ENCODE results near the gene ASTN2. TPM values are rescaled to one million over a fixed set of nuclear protein-coding genes. Genes with fewer than 3 reads are reported as not detected.

ASTN2 gene
- total and polyA plus RNA-seq, 10 donors, result 0.87 to 6.1 (median 3.7) TPM

DNA sequence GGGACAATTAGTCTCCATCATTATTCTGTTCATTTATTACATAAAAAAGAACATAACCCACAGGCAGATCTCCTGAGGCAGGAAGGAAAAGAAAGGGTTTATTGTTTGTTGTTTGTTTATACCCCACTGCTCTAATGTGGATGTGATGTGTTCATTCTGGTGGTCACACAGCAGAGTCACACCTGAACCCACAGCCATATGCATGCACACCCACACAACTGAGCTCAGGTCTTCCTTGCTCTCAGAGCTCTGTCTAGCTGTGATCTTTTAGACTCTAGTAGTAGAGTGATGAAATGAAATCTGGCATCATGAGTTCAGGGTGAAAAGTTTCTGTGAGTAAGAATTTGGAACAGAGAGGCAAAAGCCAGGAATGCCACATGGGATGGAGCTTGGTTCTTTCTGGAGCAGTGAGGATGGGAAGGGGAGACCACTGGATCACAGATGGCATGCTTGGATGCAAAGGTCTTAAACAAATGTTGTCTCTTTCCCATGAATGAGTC lies 1034.3 kb downstream of the ASTN2 start:
- Histone ChIP-seq H3K4me3 (no peak overlapping the region), H3K27ac (no peak overlapping the region), H3K36me3 (no peaks in the 10 kb centered on the region), H3K27me3 (replicated peaks in 1 of 7) (no peaks in the 10 kb centered on the region), H3K9me3 (no peaks in the 10 kb centered on the region), H3K4me1 (no peaks in the 10 kb centered on the region)
- intact Hi-C loops (cut with DNase I; ENCODE audit: low total_unique reads), result no loop called here
- TF ChIP-seq, protein P1, sequence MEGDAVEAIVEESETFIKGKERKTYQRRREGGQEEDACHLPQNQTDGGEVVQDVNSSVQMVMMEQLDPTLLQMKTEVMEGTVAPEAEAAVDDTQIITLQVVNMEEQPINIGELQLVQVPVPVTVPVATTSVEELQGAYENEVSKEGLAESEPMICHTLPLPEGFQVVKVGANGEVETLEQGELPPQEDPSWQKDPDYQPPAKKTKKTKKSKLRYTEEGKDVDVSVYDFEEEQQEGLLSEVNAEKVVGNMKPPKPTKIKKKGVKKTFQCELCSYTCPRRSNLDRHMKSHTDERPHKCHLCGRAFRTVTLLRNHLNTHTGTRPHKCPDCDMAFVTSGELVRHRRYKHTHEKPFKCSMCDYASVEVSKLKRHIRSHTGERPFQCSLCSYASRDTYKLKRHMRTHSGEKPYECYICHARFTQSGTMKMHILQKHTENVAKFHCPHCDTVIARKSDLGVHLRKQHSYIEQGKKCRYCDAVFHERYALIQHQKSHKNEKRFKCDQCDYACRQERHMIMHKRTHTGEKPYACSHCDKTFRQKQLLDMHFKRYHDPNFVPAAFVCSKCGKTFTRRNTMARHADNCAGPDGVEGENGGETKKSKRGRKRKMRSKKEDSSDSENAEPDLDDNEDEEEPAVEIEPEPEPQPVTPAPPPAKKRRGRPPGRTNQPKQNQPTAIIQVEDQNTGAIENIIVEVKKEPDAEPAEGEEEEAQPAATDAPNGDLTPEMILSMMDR (IDR thresholded peaks at IDR 0.05 in 8 of 11, conservative IDR thresholded peaks at IDR 0.05 in 3 of 11), result no peak
- TF ChIP-seq POLR2A (IDR thresholded peaks at IDR 0.05) (no peak), POLR2AphosphoS5 (IDR thresholded peaks at IDR 0.05) (no peak)
- DNase-seq, result no peak

DNA sequence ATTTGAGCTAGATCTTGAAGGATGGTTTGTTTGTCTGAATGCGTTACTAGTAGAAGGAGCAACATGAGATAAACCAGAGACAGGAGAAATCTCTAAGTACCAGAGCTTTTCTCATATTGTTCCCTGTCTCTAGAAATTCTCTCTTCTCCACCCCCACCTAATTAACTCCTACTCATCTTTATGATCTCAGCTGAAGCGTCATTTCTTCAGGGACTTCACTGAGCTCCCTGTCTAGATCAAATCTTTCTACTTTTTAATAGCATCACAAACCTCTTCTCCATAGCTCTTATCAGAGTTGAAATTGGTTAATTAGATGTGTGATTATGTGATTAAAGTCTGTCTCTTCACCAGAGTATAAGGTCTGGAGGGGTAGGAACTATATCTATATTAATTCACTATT lies 1035.0 kb downstream of the ASTN2 start:
- 84 to 93% (median 92%) methylated on average over 2 of the region's 2 CpGs for WGBS, 5 donors
- Histone ChIP-seq H3K4me1 (no peaks in the 10 kb centered on the region), H3K4me3 (no peak overlapping the region), H3K9me3 (no peaks in the 10 kb centered on the region), H3K36me3 (no peaks in the 10 kb centered on the region), H3K27ac (no peak overlapping the region), H3K27me3 (replicated peaks in 1 of 7) (no peaks in the 10 kb centered on the region)
- TF ChIP-seq, protein P1 (IDR thresholded peaks at IDR 0.05 in 8 of 11, conservative IDR thresholded peaks at IDR 0.05 in 3 of 11), result no peak
- TF ChIP-seq POLR2AphosphoS5 (IDR thresholded peaks at IDR 0.05) (no peak), POLR2A (IDR thresholded peaks at IDR 0.05) (no peak)
- no peak for DNase-seq
- intact Hi-C loops (cut with DNase I; ENCODE audit: low total_unique reads), result no loop called here

DNA sequence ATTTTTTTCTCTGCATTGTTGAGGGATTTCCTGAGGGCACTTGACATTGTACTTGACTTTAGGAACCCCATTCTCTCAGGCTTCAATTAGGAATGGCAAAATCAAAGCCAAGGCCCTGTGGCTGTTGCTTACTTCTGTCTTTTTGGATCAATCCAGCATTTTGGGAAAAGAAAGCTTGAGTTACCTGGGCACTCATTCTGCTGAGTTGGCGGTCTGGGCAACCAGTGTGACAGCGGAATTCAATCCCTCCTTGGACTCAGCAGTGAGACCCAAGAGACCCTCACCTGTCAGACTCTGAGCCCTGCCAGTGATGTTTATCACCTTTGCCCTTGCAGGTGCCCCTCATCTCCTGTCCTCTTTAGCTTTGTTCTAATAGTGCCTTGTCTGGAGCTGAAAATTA lies 1036.0 kb downstream of the ASTN2 start:
- Histone ChIP-seq H3K4me3 (no peak overlapping the region), H3K27ac (no peak overlapping the region), H3K4me1 (no peaks in the 10 kb centered on the region), H3K9me3 (no peaks in the 10 kb centered on the region), H3K36me3 (no peaks in the 10 kb centered on the region), H3K27me3 (replicated peaks in 1 of 7) (no peaks in the 10 kb centered on the region)
- intact Hi-C loops (cut with DNase I; ENCODE audit: low total_unique reads), result no loop called here
- TF ChIP-seq, protein P1 (IDR thresholded peaks at IDR 0.05 in 8 of 11, conservative IDR thresholded peaks at IDR 0.05 in 3 of 11), result no peak
- TF ChIP-seq POLR2A (IDR thresholded peaks at IDR 0.05), result no peak
- WGBS, 5 donors, result 92 to 100% (median 94%) methylated on average over 2 of the region's 2 CpGs
- no peak for DNase-seq

DNA sequence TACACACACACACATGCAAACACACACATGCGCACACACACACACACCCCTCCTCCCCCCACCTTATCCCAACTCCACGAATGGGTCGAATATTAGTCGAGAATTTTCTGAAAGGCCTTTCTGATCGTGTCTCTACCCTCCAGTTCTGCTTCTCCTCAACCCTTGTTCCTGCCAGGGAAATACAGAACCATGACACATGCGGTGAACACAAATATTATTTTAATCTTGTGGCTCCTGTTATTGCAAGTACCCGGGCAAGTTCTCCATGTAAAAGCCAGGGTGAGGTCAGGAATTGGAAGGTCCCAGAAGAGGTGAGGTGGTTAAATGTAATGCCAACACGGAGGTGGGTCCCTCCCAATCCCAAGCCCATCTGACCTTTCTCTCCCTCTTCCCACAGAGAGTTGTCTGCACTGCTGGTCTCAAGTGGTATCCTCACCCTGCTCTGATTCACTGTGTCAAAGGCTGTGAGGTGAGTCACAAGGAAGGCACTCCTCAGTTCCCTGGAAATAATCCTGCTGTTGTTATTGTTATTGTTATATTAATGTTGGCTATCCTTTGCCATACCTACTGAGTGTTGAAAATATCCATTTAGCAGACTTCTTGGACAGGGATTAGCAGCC lies 1037.6 kb downstream of the ASTN2 start:
- no peaks in the 10 kb centered on the region for H3K4me1 ChIP-seq
- no peaks in the 10 kb centered on the region for H3K9me3 ChIP-seq
- no peaks in the 10 kb centered on the region for H3K36me3 ChIP-seq
- no peak overlapping the region for H3K4me3 ChIP-seq
- TF ChIP-seq POLR2AphosphoS5 (IDR thresholded peaks at IDR 0.05), result no peak
- no peak for TF ChIP-seq POLR2A (IDR thresholded peaks at IDR 0.05)
- TF ChIP-seq, protein P1 (IDR thresholded peaks at IDR 0.05 in 8 of 11, conservative IDR thresholded peaks at IDR 0.05 in 3 of 11), result no peak
- intact Hi-C loops (cut with DNase I; ENCODE audit: low total_unique reads), result no loop called here
- DNase-seq, result no peak
- WGBS, 5 donors, result 74 to 80% (median 77%) methylated on average over 8 of the region's 8 CpGs
- H3K27ac ChIP-seq, result no peak overlapping the region
- no peaks in the 10 kb centered on the region for H3K27me3 ChIP-seq (replicated peaks in 1 of 7)

Small RNA genes within 50 kb of the gene (small RNA-seq; reads per million reads assigned to genes)
- 0 reads per million in 4 donors for gene SNORA70C

All from spleen (tissue), 11 donors.